ENCODE measurements around the gene CNOT4. TPM values are rescaled to one million over a fixed set of nuclear protein-coding genes. Genes with fewer than 3 reads are reported as not detected.

Gene CNOT4
- total and polyA plus RNA-seq, 2 donors (not counting 1 experiment from before 2014, with no cell fraction given): 14.9 to 15.9 TPM

DNA sequence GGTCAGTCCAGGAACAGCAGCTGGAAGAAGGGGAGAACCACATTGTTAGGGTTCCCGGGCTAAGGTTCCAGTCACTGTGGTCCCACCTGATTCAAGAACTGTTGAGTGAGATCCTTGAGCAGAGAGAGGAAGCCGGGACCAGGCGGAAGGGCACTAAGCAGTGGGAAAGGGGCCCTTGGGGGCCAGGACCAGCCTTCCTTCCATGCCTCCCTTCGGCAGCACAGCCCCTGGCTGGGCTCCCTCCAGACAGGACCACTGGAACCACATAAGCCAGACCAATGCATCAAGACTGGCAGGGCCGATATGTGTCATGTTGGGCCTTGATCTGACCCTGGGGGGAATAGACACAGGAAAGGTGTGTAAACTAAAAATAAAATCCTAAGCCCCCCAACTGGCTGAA lies 172.4 kb downstream of the CNOT4 start:
- DNase-seq (ENCODE audit: low read depth in 2 of 2): no peak
- H3K4me3 ChIP-seq (replicated peaks in 1 of 4; ENCODE audit: control extremely low read depth in 1 of 4, insufficient read depth in 1 of 4, low read depth in 3 of 4, low read length in 4 of 4): no peak overlapping the region
- H3K9ac ChIP-seq (ENCODE audit: insufficient read depth, low read length): no peak overlapping the region
- no peaks in the 10 kb centered on the region for H3K9me3 ChIP-seq (ENCODE audit: control insufficient read depth, insufficient read depth, low read depth, low read length)
- peaks cover 7% of the 10 kb centered on the region for H3K27me3 ChIP-seq (ENCODE audit: control insufficient read depth, insufficient read depth, low read length)
- no peaks in the 10 kb centered on the region for H3K79me2 ChIP-seq (ENCODE audit: control insufficient read depth, insufficient read depth, low read length)
- H3K36me3 ChIP-seq (ENCODE audit: control insufficient read depth, insufficient read depth, low read length): no peaks in the 10 kb centered on the region
- H3K4me2 ChIP-seq (ENCODE audit: extremely low read depth, insufficient read depth, low read length): no peak overlapping the region
- no peak for TF ChIP-seq EZH2 (IDR thresholded peaks at IDR 0.05; ENCODE audit: low read length, missing control alignments)
- no peak for TF ChIP-seq CTCF (conservative IDR thresholded peaks at IDR 0.05 in 1 of 2, IDR thresholded peaks at IDR 0.05 in 1 of 2; ENCODE audit: low read depth in 1 of 2, low read length in 2 of 2)
- no peaks in the 10 kb centered on the region for H3K4me1 ChIP-seq (ENCODE audit: control insufficient read depth, extremely low read depth, insufficient read depth, low read length)
- no peak overlapping the region for H2AFZ ChIP-seq (ENCODE audit: low read length)
- H4K20me1 ChIP-seq (ENCODE audit: control insufficient read depth, extremely low read depth, insufficient read depth, low read length): no peaks in the 10 kb centered on the region
- no peak overlapping the region for H3K27ac ChIP-seq (ENCODE audit: insufficient read depth, low read length)

DNA sequence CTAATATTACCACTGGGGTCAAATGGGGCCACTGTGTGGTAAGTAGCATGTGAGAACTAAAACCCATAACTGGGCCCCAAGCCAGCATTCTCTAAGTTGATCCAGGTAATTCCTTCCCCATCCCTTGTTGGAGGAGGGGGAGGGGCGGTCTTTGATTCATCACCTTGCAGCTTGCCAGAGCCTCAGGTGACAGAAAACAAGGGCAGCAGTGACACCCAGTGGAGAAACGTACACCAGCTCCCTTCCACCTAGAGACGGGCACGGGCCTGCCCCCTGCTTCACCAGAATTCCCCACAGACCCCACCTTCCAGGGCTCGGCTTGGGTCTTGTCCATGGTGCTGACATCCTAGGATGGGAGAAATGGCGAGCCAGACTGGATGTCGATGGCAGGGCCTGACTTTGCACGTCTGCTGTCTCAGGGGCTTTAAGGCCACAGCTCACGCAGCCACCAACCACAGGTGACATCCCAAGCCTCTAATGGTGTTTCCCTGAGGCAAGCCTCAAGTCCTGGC lies 174.2 kb downstream of the CNOT4 start:
- peak; percentile 24 to 54 for DNase-seq (ENCODE audit: low read depth in 2 of 2)
- no peak overlapping the region for H3K27ac ChIP-seq (ENCODE audit: insufficient read depth, low read length)
- H4K20me1 ChIP-seq (ENCODE audit: control insufficient read depth, extremely low read depth, insufficient read depth, low read length): no peaks in the 10 kb centered on the region
- H3K79me2 ChIP-seq (ENCODE audit: control insufficient read depth, insufficient read depth, low read length): no peaks in the 10 kb centered on the region
- H3K4me3 ChIP-seq (replicated peaks in 1 of 4; ENCODE audit: control extremely low read depth in 1 of 4, insufficient read depth in 1 of 4, low read depth in 3 of 4, low read length in 4 of 4): no peak overlapping the region
- no peaks in the 10 kb centered on the region for H3K4me1 ChIP-seq (ENCODE audit: control insufficient read depth, extremely low read depth, insufficient read depth, low read length)
- no peak overlapping the region for H3K4me2 ChIP-seq (ENCODE audit: extremely low read depth, insufficient read depth, low read length)
- H3K36me3 ChIP-seq (ENCODE audit: control insufficient read depth, insufficient read depth, low read length): no peaks in the 10 kb centered on the region
- H3K9me3 ChIP-seq (ENCODE audit: control insufficient read depth, insufficient read depth, low read depth, low read length): no peaks in the 10 kb centered on the region
- TF ChIP-seq CTCF (conservative IDR thresholded peaks at IDR 0.05 in 1 of 2, IDR thresholded peaks at IDR 0.05 in 1 of 2; ENCODE audit: low read depth in 1 of 2, low read length in 2 of 2) (peak in 1 of 2 donors; percentile 7), EZH2 (IDR thresholded peaks at IDR 0.05; ENCODE audit: low read length, missing control alignments) (no peak)
- no peak overlapping the region for H3K9ac ChIP-seq (ENCODE audit: insufficient read depth, low read length)
- no peaks in the 10 kb centered on the region for H3K27me3 ChIP-seq (ENCODE audit: control insufficient read depth, insufficient read depth, low read length)
- no peak overlapping the region for H2AFZ ChIP-seq (ENCODE audit: low read length)

- no peaks in the 10 kb centered on the region for H3K9me3 ChIP-seq (ENCODE audit: control insufficient read depth, insufficient read depth, low read depth, low read length)
- no peak overlapping the region for H3K27ac ChIP-seq (ENCODE audit: insufficient read depth, low read length)
- H2AFZ ChIP-seq (ENCODE audit: low read length): no peak overlapping the region
- H3K4me2 ChIP-seq (ENCODE audit: extremely low read depth, insufficient read depth, low read length): no peak overlapping the region
- no peak for DNase-seq (ENCODE audit: low read depth in 2 of 2)
- no peaks in the 10 kb centered on the region for H3K79me2 ChIP-seq (ENCODE audit: control insufficient read depth, insufficient read depth, low read length)
- TF ChIP-seq EZH2 (IDR thresholded peaks at IDR 0.05; ENCODE audit: low read length, missing control alignments) (no peak), CTCF (conservative IDR thresholded peaks at IDR 0.05 in 1 of 2, IDR thresholded peaks at IDR 0.05 in 1 of 2; ENCODE audit: low read depth in 1 of 2, low read length in 2 of 2) (no peak)
- no peaks in the 10 kb centered on the region for H3K27me3 ChIP-seq (ENCODE audit: control insufficient read depth, insufficient read depth, low read length)
- H3K9ac ChIP-seq (ENCODE audit: insufficient read depth, low read length): no peak overlapping the region
- H3K4me1 ChIP-seq (ENCODE audit: control insufficient read depth, extremely low read depth, insufficient read depth, low read length): no peaks in the 10 kb centered on the region
- no peak overlapping the region for H3K4me3 ChIP-seq (replicated peaks in 1 of 4; ENCODE audit: control extremely low read depth in 1 of 4, insufficient read depth in 1 of 4, low read depth in 3 of 4, low read length in 4 of 4)
- no peaks in the 10 kb centered on the region for H3K36me3 ChIP-seq (ENCODE audit: control insufficient read depth, insufficient read depth, low read length)
- H4K20me1 ChIP-seq (ENCODE audit: control insufficient read depth, extremely low read depth, insufficient read depth, low read length): no peaks in the 10 kb centered on the region
These were observed 174.9 kb downstream of the CNOT4 start for GRCh38 chr7:135334830-135335543.

Measured in fibroblast of lung (primary cell).